Lower leg skin (tissue), 4 donors: ENCODE data around the gene NECTIN4. TPM values are rescaled to one million over a fixed set of nuclear protein-coding genes. Genes with fewer than 3 reads are reported as not detected.
A peak's percentile ranks its signal among the peaks of the same experiment; 100 is the strongest.

ENCODE experiments used
- DNase-seq, 2 donors: peaks; one replicate each; pipeline ENCODE4 v3.0.0-alpha.2; 2019; ENCODE audit warnings: low spot score in 2 of 2
- H3K4me3 ChIP-seq: fragments of 200-600 bp; sonication (generic); 2 replicates; pipeline ENCODE4 v1.5.1; 2017; ENCODE audit warnings: mild to moderate bottlenecking, low read depth; ENCODE audit not compliant: poor library complexity, severe bottlenecking
- POLR2A ChIP-seq, 2 donors: fragments of 450-650 bp; IDR thresholded peaks; one replicate each; pipeline ENCODE4 v1.6.1; 2016 to 2017; ENCODE audit warnings: antibody characterized with exemption in 2 of 2, mild to moderate bottlenecking in 1 of 2, moderate library complexity in 1 of 2
- WGBS, 2 donors: methylation state at CpG; one replicate each; pipeline ENCODE4 v1.1.5; 2018; 5-methylcytosine and 5-hydroxymethylcytosine counted together
- intact Hi-C: fragments of 100-400 bp; cut with DNase I; formaldehyde crosslinking; loops from one replicate; pipeline ENCODE4 v1.15.0; 2023; ENCODE audit warnings: low total_unique reads
- total RNA-seq, 4 donors: library from RNA; depleted of rRNA; stranded (reverse); fragments of >200 nt; gene quantifications; one replicate each; pipeline ENCODE4 v1.1.0, GENCODE V29; 2016
- TF ChIP-seq, protein P1 (sequence below), 3 donors: fragments of 450-650 bp; IDR thresholded peaks; one replicate each; pipeline ENCODE4 v1.5.1; 2016; ENCODE audit warnings: antibody characterized with exemption in 3 of 3, mild to moderate bottlenecking in 3 of 3, moderate library complexity in 2 of 3

Gene NECTIN4
- total RNA-seq, 4 donors from 2014 or later = 176 to 239 (median 208) TPM

DNA sequence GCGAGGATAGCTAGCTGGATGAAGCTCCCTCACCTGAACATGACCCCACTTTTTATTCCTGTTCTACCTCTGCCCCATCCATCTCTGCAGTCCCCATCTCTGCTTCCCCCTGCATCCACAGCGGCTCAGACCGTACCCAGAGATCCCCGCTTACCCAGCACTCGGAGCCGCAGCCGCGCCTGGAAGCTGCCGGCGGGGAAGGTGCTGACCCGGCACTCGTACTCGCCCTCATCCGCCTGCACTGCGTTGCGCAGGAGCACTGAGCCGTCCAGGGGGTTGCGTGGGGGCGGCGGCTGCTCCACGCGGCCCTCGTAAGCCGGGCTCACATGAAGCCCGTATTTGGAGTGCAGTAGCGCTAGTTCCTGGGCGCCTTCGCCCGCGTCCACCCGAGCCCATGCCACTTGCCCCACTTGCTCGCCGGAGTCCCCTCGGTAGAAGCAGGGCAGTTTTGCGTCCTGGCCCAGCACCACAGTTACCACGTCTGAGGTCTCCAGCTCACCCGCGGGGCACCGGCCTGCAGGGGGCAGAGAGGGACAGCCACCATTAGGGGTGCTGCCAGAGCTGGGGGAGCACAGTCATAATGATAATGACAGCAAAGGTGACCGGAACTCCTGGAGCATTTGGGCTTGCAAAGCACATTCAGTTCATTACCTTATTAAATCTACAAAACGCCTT is 9.8 kb downstream of the NECTIN4 start:
- 75 to 77% methylated on average over 41 of the region's 41 CpGs for WGBS, 2 donors
- DNase-seq = no peak
- no peak for TF ChIP-seq POLR2A (IDR thresholded peaks at IDR 0.05)
- TF ChIP-seq, protein P1, sequence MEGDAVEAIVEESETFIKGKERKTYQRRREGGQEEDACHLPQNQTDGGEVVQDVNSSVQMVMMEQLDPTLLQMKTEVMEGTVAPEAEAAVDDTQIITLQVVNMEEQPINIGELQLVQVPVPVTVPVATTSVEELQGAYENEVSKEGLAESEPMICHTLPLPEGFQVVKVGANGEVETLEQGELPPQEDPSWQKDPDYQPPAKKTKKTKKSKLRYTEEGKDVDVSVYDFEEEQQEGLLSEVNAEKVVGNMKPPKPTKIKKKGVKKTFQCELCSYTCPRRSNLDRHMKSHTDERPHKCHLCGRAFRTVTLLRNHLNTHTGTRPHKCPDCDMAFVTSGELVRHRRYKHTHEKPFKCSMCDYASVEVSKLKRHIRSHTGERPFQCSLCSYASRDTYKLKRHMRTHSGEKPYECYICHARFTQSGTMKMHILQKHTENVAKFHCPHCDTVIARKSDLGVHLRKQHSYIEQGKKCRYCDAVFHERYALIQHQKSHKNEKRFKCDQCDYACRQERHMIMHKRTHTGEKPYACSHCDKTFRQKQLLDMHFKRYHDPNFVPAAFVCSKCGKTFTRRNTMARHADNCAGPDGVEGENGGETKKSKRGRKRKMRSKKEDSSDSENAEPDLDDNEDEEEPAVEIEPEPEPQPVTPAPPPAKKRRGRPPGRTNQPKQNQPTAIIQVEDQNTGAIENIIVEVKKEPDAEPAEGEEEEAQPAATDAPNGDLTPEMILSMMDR (IDR thresholded peaks at IDR 0.05) = no peak
- intact Hi-C loops = no loop called here
- no peak overlapping the region for H3K4me3 ChIP-seq

DNA sequence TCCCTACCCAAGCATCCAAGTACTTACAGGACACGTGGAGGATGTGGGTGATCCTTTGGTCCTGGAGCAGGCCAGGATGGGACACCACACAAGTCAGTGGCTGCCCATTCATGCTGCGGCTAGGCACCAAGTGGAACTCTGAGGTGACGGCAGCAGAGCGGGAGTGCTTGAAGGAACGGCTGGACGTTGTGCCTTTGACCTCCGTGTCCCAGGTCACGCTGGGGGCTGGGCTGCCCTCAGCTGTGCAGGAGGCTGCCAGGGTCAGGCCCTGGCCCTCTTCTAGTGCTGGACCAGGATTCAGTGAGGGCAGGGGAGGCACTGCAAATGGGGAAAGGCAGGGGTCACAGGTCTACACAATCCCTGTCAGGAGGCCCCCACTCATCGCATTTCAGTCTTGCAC is 11.9 kb downstream of the NECTIN4 start:
- no peak overlapping the region for H3K4me3 ChIP-seq
- intact Hi-C loops = no loop called here
- no peak for DNase-seq
- no peak for TF ChIP-seq POLR2A (IDR thresholded peaks at IDR 0.05)
- TF ChIP-seq, protein P1 (IDR thresholded peaks at IDR 0.05) = no peak
- WGBS, 2 donors = 71 to 87% methylated on average over 9 of the region's 9 CpGs

DNA sequence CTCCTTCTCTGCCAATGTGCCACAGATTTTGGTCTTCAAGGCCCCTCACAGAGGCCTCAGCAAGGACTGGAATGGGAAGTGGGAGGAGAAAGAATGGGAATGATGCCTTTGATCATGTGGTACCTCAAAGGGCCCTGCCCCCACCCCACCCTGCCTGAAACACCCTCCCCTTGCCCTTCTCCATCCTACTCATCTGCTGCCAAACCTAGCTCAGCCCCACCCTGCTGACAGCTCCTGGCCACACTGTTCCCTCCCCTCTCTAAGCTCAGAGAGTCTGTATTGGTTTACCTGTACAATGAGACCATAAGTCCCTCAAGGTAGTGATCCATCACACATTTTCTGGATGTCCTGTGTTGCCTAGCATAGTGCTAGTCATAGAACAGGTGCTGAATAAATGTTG is 12.9 kb downstream of the NECTIN4 start:
- DNase-seq = no peak
- TF ChIP-seq POLR2A (IDR thresholded peaks at IDR 0.05) = no peak
- TF ChIP-seq, protein P1 (IDR thresholded peaks at IDR 0.05) = no peak
- intact Hi-C loops = no loop called here
- no peak overlapping the region for H3K4me3 ChIP-seq

DNA sequence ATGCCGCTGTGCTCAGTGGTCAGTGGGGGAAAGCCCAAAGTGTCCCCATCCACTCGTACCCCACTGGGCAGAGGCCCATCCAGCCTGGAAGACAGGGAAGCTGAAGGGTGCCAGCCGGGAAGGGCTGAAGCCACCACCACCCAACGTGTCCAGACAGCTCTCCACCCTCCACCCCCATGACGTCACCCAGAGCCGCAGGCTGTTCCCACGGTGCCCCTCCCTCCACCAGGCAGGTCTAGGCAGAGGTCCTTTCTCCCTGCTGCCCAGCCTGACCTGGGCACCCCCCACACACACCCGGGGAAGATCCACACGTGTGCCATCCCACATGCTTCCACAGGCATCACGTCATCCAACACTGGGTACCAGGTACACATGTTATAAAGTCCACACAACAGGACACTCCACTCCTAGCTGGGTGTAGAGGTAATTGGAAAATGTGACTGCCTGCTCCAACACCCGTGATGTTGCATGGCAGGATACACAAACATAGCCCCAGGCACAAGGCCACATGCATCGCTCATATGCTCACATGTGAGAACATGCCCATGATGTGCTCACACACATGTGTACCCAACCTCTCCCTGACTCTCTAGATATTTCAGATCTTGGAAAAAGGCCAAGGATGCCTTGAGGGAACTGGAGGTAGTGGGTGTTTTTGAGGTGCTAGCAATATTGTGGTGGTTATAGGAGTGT is 14.5 kb downstream of the NECTIN4 start:
- peak; percentile 72 to 93 for DNase-seq
- no peak overlapping the region for H3K4me3 ChIP-seq
- intact Hi-C loops = no loop called here
- TF ChIP-seq, protein P1 (IDR thresholded peaks at IDR 0.05) = no peak
- TF ChIP-seq POLR2A (IDR thresholded peaks at IDR 0.05) = no peak
- 53 to 58% methylated on average over 11 to 12 of the region's 12 CpGs for WGBS, 2 donors

DNA sequence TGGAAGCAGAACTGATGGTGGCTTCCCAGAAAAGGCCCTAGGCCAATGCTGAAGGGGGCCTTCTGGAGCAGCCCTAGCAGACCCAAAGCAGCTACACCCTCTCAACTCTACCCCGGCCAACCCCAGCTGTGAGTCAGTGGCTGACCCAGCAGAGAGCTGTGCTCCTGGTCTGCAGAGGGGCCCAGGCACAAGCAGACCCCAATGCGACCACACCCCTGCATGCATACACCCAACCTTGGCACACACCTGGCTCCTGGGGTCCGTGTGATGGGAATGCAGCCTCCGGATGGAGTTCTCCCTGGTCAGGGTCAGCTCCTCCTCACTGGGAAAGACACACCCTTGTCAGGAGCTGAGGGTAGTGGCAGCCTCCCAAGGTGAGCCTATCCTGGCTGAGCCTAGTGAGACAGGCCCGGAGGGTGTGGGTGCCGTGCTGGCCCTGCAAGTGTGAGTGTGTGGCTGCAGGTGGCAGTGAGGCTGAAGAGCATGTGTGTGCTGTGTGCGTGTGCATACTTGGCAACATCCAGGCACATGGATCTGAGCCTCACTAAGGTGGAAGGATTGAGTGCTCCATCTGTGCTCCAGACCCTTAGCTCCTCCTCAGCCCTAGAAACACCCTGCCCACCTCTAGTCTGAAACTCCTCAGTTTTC is 15.8 kb downstream of the NECTIN4 start:
- peak; percentile 76 to 92 for DNase-seq
- no peak overlapping the region for H3K4me3 ChIP-seq
- intact Hi-C loops = no loop called here
- TF ChIP-seq POLR2A (IDR thresholded peaks at IDR 0.05) = no peak
- TF ChIP-seq, protein P1 (IDR thresholded peaks at IDR 0.05) = no peak
- WGBS, 2 donors = 43 to 46% methylated on average over 3 to 7 of the region's 7 CpGs
